H1 (cell line): ENCODE data around the gene MRPS18B.

Experiments
- EP300 ChIP-seq, 2 experiments: IDR thresholded peaks; 1 replicate in 1 of 2; 2 replicates in 1 of 2; pipeline ENCODE4 v1.6.1; 2011 to 2012; ENCODE audit warnings: low read depth in 2 of 2, low read length in 2 of 2, mild to moderate bottlenecking in 2 of 2, borderline replicate concordance in 1 of 2, inconsistent platforms in 1 of 2, moderate library complexity in 1 of 2
- EZH2 ChIP-seq: fragments of 200-600 bp; sonication (generic); IDR thresholded peaks from 2 replicates; pipeline ENCODE4 v1.7.1; 2012; ENCODE audit warnings: low read depth, mild to moderate bottlenecking, moderate library complexity, low read length, inconsistent platforms; ENCODE audit not compliant: severe bottlenecking
- JUND ChIP-seq: IDR thresholded peaks from 2 replicates; pipeline ENCODE4 v1.6.1; 2011; ENCODE audit warnings: mild to moderate bottlenecking, improper control_type of control experiment, low read length
- KDM1A ChIP-seq: fragments of 200-600, 300-600 bp; sonication (generic); IDR thresholded peaks from 2 replicates; pipeline ENCODE4 v1.7.1; 2016; ENCODE audit warnings: mild to moderate bottlenecking, low read length, borderline replicate concordance
- TF ChIP-seq, protein P1 (sequence below), 3 experiments: IDR thresholded peaks; 1 replicate in 2 of 3; 2 replicates in 1 of 3; pipeline versions ENCODE4 v1.5.1 to v1.6.1; 2011; ENCODE audit warnings: low read length in 3 of 3, mild to moderate bottlenecking in 3 of 3, inconsistent platforms in 2 of 3, low read depth in 1 of 3, moderate library complexity in 1 of 3; ENCODE audit not compliant: insufficient read depth in 1 of 3; ENCODE audit errors: control extremely low read depth in 1 of 3

DNA sequence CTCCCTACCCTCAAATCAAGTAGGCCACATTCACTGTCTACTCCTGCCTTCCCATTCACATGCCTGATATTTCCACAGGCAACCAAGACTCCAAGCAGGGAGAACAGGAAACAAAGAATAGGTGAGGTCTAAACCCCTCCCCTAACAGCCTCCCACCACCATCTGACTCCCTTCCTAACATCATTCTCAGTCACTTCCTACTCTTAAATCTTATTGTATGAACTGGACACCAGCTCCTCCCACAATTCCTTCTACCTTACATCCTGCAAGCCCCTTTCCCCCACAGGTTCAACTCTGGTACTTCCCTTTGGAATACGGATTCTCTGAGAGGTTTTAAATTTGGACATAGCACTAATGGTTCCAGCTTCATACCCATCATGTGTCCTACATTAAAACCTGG is 28.3 kb downstream of the MRPS18B start:
- TF ChIP-seq JUND (no peak), EP300 (IDR thresholded peaks at IDR 0.05; ENCODE audit: borderline replicate concordance in 1 of 2, low read depth in 2 of 2, low read length in 2 of 2) (no peak), KDM1A (no peak), EZH2 (no peak)
- TF ChIP-seq, protein P1, sequence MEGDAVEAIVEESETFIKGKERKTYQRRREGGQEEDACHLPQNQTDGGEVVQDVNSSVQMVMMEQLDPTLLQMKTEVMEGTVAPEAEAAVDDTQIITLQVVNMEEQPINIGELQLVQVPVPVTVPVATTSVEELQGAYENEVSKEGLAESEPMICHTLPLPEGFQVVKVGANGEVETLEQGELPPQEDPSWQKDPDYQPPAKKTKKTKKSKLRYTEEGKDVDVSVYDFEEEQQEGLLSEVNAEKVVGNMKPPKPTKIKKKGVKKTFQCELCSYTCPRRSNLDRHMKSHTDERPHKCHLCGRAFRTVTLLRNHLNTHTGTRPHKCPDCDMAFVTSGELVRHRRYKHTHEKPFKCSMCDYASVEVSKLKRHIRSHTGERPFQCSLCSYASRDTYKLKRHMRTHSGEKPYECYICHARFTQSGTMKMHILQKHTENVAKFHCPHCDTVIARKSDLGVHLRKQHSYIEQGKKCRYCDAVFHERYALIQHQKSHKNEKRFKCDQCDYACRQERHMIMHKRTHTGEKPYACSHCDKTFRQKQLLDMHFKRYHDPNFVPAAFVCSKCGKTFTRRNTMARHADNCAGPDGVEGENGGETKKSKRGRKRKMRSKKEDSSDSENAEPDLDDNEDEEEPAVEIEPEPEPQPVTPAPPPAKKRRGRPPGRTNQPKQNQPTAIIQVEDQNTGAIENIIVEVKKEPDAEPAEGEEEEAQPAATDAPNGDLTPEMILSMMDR (IDR thresholded peaks at IDR 0.05; ENCODE audit: control extremely low read depth in 1 of 3, insufficient read depth in 1 of 3, low read depth in 1 of 3, low read length in 3 of 3) = no peak
